HG02759 (cell line): ENCODE measurements around the gene CYP2W1.
"Not testable (repeated sequence)": the region's sequence is repeated elsewhere in the genome, so short reads cannot be mapped to it uniquely, and the experiment has no call there.

Source experiments
- ATAC-seq: cut with Tn5 transposase; IDR thresholded peaks from one replicate; pipeline ENCODE4 v1.9.1; 2021; ENCODE audit warnings: mild to moderate bottlenecking, moderate library complexity; ENCODE audit not compliant: unreplicated experiment

Gene CYP2W1

GRCh38 chr7:983004-983615 is at the start of gene CYP2W1:
Gene CYP2W1, plus strand, starts transcription at chr7:983181. Its CDS starts 31 bp downstream, at chr7:983212.
- ATAC-seq = no peak

GRCh38 chr7:934469-935163 is 48.4 kb upstream of the CYP2W1 start:
- ATAC-seq = no peak

- ATAC-seq = no peak
Measured at GRCh38 chr7:935164-935873, 47.7 kb upstream of the CYP2W1 start.

- ATAC-seq = no peak
Measured at GRCh38 chr7:935874-936385, 47.1 kb upstream of the CYP2W1 start.

GRCh38 chr7:936386-937054 is 46.5 kb upstream of the CYP2W1 start:
- peak; percentile 91 for ATAC-seq

GRCh38 chr7:937856-938484 is 45.0 kb upstream of the CYP2W1 start:
- ATAC-seq = no peak

GRCh38 chr7:938546-939185 is 44.3 kb upstream of the CYP2W1 start:
- ATAC-seq = no peak

GRCh38 chr7:939843-940242 is 43.1 kb upstream of the CYP2W1 start:
- ATAC-seq = no peak

- ATAC-seq = no peak
Measured at GRCh38 chr7:940599-941408, 42.2 kb upstream of the CYP2W1 start.

- ATAC-seq = not testable (repeated sequence)
Measured at GRCh38 chr7:943793-944192, 39.2 kb upstream of the CYP2W1 start.

GRCh38 chr7:944744-945143 is 38.2 kb upstream of the CYP2W1 start:
- no peak for ATAC-seq

- ATAC-seq = no peak
Measured at GRCh38 chr7:945147-945555, 37.8 kb upstream of the CYP2W1 start.

GRCh38 chr7:945556-946255 is 37.3 kb upstream of the CYP2W1 start:
- no peak for ATAC-seq

- no peak for ATAC-seq
Measured at GRCh38 chr7:946256-946996, 36.6 kb upstream of the CYP2W1 start.

GRCh38 chr7:947391-948210 is 35.4 kb upstream of the CYP2W1 start:
- no peak for ATAC-seq

GRCh38 chr7:949021-949934 is 33.7 kb upstream of the CYP2W1 start:
- ATAC-seq = no peak
